Endothelial cell (in vitro differentiated cells): Measurements from ENCODE around the gene HDAC4. TPM values are rescaled to one million over a fixed set of nuclear protein-coding genes. Genes with fewer than 3 reads are reported as not detected.

ENCODE experiments used
- DNase-seq: peaks from one replicate; pipeline ENCODE4 v3.0.0; 2021; ENCODE audit warnings: low spot score
- H3K27ac Mint-ChIP-seq: one replicate; pipeline ENCODE4 v1.8.0; 2021; ENCODE audit warnings: mixed read lengths, inconsistent platforms; ENCODE audit not compliant: unreplicated experiment
- H3K27me3 Mint-ChIP-seq: one replicate; pipeline ENCODE4 v1.8.0; 2021; ENCODE audit warnings: mild to moderate bottlenecking, moderate library complexity, mixed read lengths, inconsistent platforms; ENCODE audit not compliant: unreplicated experiment
- H3K36me3 Mint-ChIP-seq: one replicate; pipeline ENCODE4 v1.8.0; 2021; ENCODE audit warnings: mild to moderate bottlenecking, low read depth, mixed read lengths, inconsistent platforms; ENCODE audit not compliant: unreplicated experiment
- H3K4me1 Mint-ChIP-seq: one replicate; pipeline ENCODE4 v1.8.0; 2021; ENCODE audit warnings: mild to moderate bottlenecking, mixed read lengths, inconsistent platforms; ENCODE audit not compliant: unreplicated experiment
- H3K4me3 Mint-ChIP-seq: one replicate; pipeline ENCODE4 v1.8.0; 2021; ENCODE audit warnings: mild to moderate bottlenecking, mixed read lengths, inconsistent platforms; ENCODE audit not compliant: unreplicated experiment
- H3K9me3 Mint-ChIP-seq: one replicate; pipeline ENCODE4 v1.8.0; 2021; ENCODE audit warnings: mixed read lengths, inconsistent platforms; ENCODE audit not compliant: unreplicated experiment
- total RNA-seq: library from RNA; stranded (reverse); fragmentation: NEBNext Ultra II Directional; extraction: Animal tissue kit (Norgen Biotek cat#: 25700); gene quantifications from one replicate; pipeline ENCODE4 v1.2.1, GENCODE V29; 2021; ENCODE audit not compliant: unreplicated experiment
- TF ChIP-seq, protein P1 (sequence below): fragments of 200-600 bp; sonication (generic); IDR thresholded peaks from one replicate; pipeline ENCODE4 v1.5.0; 2021; ENCODE audit warnings: antibody characterized with exemption; ENCODE audit not compliant: unreplicated experiment

The HDAC4 gene
- total RNA-seq, 1 donor from 2014 or later: 26.0 TPM

DNA sequence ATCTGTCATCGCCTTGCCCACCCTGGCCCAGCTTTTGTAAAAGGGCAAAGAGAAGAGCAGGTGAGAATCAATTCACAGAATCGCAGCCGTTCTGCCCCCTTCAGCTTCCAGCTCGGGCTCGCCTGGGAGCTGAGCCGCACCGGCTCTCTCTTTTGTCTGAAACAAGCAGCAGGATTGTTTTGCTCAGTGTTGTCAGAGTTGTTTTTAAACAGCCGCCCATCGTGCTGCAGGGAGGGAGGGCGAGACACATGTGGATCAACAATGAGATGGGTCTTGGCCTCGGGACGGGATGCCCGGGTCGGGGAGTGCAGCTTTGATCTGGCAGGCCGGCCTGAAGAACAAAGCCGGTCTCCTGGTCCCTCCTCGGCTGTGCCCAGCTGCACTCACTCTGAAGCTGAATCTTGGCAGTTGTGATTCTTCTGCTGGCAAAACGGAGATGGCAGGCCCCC, 39.7 kb upstream of the HDAC4 start:
- Mint-ChIP-seq H3K27ac (no peak overlapping the region), H3K4me3 (no peak overlapping the region), H3K36me3 (no peaks in the 10 kb centered on the region), H3K4me1 (peaks cover 3% of the 10 kb centered on the region), H3K27me3 (peaks cover 9% of the 10 kb centered on the region), H3K9me3 (no peaks in the 10 kb centered on the region)
- TF ChIP-seq, protein P1, sequence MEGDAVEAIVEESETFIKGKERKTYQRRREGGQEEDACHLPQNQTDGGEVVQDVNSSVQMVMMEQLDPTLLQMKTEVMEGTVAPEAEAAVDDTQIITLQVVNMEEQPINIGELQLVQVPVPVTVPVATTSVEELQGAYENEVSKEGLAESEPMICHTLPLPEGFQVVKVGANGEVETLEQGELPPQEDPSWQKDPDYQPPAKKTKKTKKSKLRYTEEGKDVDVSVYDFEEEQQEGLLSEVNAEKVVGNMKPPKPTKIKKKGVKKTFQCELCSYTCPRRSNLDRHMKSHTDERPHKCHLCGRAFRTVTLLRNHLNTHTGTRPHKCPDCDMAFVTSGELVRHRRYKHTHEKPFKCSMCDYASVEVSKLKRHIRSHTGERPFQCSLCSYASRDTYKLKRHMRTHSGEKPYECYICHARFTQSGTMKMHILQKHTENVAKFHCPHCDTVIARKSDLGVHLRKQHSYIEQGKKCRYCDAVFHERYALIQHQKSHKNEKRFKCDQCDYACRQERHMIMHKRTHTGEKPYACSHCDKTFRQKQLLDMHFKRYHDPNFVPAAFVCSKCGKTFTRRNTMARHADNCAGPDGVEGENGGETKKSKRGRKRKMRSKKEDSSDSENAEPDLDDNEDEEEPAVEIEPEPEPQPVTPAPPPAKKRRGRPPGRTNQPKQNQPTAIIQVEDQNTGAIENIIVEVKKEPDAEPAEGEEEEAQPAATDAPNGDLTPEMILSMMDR: no peak
- DNase-seq: no peak

DNA sequence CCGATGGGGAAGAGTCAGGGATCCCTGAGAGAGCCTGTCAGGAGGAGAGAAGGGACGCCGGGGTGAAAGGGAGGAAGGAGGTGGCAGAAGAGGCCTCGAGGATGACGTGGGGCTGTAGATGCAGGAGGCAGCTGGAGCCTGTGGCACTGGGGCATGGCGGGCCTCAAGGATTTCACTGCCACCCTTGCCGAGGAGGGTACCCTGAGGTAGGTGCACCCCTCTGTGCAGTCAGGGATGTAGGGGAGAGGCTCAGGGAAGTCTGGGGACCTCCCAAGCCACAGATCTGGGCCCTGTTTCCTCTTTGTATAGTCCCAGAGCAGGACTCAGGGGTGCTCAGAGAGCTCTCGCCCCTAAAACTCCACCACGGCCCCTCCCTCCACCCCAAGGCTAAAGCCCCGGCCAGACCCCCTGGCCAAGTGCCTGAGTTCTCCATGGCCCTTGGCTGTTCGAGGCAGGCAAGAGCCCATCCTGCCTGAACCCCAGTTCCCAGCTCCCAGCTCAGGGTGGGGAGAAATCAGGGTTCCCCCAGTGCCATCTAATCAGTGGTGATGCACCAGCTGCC, 39.0 kb upstream of the HDAC4 start:
- Mint-ChIP-seq H3K27me3 (peaks cover 9% of the 10 kb centered on the region), H3K36me3 (no peaks in the 10 kb centered on the region), H3K4me1 (peaks cover 3% of the 10 kb centered on the region), H3K4me3 (no peak overlapping the region), H3K27ac (no peak overlapping the region), H3K9me3 (no peaks in the 10 kb centered on the region)
- TF ChIP-seq, protein P1: no peak
- DNase-seq: no peak

DNA sequence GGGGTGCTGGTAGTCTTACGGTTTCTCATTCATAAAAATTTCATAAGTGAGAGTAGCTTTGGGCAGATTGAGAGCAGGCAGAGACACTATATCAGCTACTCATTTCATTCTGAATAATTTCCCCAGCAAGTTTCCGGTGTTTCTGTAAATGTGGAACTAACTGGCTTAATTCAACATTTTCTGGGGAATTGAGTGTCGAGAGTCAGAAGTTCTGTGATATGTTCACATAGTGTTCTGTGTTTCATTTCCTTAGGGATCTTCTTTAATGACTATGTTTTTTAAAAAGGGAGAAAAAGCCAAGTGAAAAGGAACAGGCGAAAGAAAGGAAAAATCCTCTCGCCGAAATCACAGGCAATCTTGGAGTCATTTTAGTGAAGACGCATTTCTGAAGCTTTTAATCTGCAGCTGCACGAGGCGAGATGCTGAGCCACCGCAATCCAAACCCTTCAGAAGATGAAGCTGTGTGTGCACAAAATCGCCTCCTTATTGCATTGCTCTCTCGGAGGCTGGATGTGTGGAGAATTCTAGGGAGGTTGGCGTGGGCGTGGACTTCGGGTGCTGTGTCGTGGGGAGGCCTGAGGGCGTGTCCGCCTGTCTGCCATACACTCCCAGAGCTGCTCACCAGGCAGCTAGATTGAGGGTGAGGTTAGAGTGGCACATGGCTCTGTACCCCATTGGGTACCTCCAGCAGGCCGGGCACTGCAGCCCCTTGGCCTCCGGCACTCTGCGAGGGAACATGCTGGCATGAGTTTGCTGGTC, 38.4 kb upstream of the HDAC4 start:
- H3K36me3 Mint-ChIP-seq: no peaks in the 10 kb centered on the region
- no peak overlapping the region for H3K4me3 Mint-ChIP-seq

DNA sequence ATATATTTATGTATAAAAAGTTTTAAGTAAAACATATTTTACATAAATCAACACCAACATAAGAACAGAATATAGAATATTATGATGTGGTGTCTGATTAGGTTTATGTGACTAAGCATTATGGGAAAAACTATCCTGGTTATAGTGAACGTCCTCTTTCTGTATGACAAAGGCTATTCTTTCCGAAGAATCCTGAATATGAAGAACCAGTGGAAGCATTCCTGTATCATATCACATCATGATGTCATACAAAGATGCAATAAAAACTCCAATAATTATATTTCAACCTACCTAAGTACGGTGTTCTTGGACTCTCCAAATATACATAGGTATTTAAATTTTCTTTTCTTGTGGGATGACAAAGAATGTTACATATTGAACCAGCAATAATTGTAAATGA, 37.5 kb upstream of the HDAC4 start:
- TF ChIP-seq, protein P1: no peak
- H3K27ac Mint-ChIP-seq: no peak overlapping the region
- H3K4me3 Mint-ChIP-seq: no peak overlapping the region
- no peaks in the 10 kb centered on the region for H3K9me3 Mint-ChIP-seq
- no peak for DNase-seq
- H3K36me3 Mint-ChIP-seq: no peaks in the 10 kb centered on the region
- H3K4me1 Mint-ChIP-seq: peaks cover 3% of the 10 kb centered on the region
- H3K27me3 Mint-ChIP-seq: peaks cover 7% of the 10 kb centered on the region

More for the DNA sequence above, 38.4 kb upstream of the HDAC4 start:
- no peak for DNase-seq
- Mint-ChIP-seq H3K9me3 (no peaks in the 10 kb centered on the region), H3K27ac (no peak overlapping the region), H3K27me3 (peaks cover 9% of the 10 kb centered on the region), H3K4me1 (peaks cover 3% of the 10 kb centered on the region)
- TF ChIP-seq, protein P1: no peak

DNA sequence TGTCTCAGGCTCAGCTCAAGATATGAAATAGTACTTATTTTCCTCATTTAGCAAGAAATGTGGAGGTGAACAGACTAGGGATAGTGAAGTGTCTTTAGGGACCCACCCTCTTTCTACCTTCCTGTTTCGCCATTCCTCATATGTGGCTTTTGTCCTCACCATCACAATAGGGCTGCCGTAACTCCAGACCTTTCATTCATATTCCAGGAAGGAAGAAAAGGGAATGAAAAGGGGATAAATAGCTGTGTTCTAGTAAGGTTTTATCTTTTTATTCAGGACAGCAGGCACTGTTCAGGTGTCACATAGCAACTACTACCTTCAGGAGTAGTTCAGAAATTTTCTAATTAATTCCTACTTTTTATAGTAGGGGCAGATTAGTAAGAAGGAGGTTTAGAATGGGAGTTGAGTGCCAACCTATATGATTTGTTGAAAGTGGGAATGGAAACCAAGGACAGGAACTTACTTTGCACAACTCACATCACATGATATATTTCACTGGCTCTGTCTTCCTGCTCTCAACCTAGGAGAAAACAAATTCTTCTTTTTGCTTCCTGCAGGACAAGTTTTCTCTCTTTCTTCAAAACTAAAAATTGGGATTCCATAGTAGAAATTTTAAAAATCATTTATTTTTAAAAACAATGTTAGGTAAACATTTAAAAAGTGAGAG, 36.0 kb upstream of the HDAC4 start:
- H3K27me3 Mint-ChIP-seq: peaks cover 5% of the 10 kb centered on the region
- no peak for DNase-seq
- no peak overlapping the region for H3K27ac Mint-ChIP-seq
- peaks cover 3% of the 10 kb centered on the region for H3K4me1 Mint-ChIP-seq
- H3K9me3 Mint-ChIP-seq: no peaks in the 10 kb centered on the region
- H3K36me3 Mint-ChIP-seq: no peaks in the 10 kb centered on the region
- TF ChIP-seq, protein P1: no peak
- H3K4me3 Mint-ChIP-seq: no peak overlapping the region
